Measurements from ENCODE around the gene LMO7.

Gene LMO7

DNA sequence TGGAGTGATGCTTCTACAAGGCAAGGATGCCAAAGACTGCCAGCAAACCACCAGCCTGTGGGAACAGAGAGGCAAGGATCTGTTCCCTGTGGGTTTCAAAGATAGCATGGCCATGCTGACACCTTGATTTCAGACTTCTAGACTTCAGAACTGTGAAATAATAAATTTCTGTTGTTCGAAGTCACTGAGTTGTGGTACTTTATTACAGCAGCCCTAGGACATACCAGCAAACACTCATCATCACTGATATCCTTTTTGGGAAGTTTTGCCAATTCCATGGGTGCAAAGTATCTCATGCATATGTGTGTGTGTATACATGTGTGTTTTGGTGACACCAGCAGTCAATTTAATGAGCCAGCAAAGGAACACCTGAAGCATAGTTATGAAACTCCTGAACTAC is 21.0 kb downstream of the LMO7 start:
- TF ChIP-seq ZBTB7A (IDR thresholded peaks at IDR 0.05; ENCODE audit: low read depth) (no peak), CREB1 (IDR thresholded peaks at IDR 0.05; ENCODE audit: low read depth) (no peak), EP300 (IDR thresholded peaks at IDR 0.05; ENCODE audit: borderline replicate concordance) (no peak), TCF12 (IDR thresholded peaks at IDR 0.05; ENCODE audit: low read depth) (no peak), EGR1 (IDR thresholded peaks at IDR 0.05) (no peak), TEAD4 (IDR thresholded peaks at IDR 0.05) (no peak), CEBPB (IDR thresholded peaks at IDR 0.05) (no peak), RAD21 (IDR thresholded peaks at IDR 0.05; ENCODE audit: low read depth) (no peak)
- TF ChIP-seq, protein P1, sequence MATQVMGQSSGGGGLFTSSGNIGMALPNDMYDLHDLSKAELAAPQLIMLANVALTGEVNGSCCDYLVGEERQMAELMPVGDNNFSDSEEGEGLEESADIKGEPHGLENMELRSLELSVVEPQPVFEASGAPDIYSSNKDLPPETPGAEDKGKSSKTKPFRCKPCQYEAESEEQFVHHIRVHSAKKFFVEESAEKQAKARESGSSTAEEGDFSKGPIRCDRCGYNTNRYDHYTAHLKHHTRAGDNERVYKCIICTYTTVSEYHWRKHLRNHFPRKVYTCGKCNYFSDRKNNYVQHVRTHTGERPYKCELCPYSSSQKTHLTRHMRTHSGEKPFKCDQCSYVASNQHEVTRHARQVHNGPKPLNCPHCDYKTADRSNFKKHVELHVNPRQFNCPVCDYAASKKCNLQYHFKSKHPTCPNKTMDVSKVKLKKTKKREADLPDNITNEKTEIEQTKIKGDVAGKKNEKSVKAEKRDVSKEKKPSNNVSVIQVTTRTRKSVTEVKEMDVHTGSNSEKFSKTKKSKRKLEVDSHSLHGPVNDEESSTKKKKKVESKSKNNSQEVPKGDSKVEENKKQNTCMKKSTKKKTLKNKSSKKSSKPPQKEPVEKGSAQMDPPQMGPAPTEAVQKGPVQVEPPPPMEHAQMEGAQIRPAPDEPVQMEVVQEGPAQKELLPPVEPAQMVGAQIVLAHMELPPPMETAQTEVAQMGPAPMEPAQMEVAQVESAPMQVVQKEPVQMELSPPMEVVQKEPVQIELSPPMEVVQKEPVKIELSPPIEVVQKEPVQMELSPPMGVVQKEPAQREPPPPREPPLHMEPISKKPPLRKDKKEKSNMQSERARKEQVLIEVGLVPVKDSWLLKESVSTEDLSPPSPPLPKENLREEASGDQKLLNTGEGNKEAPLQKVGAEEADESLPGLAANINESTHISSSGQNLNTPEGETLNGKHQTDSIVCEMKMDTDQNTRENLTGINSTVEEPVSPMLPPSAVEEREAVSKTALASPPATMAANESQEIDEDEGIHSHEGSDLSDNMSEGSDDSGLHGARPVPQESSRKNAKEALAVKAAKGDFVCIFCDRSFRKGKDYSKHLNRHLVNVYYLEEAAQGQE (IDR thresholded peaks at IDR 0.05; ENCODE audit: low read depth), result no peak

DNA sequence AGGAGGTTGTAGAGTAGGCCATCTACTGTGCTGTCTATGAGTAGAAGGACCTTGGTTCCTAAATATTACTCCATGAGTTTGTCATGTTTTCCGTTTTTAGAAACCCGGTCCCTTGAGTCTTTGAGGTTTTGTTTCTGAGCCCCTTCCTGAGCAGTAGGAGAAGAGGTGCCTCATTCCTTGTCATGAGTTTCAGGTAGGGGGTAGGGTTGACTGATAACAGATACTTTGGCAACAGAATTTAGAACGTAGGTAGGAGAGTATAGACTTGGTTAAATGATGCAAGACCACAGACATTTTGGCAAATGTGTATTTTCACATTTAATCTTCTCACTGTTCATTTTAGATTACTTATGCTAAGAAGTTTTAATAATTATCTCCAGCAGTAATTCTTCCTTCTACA is 24.6 kb downstream of the LMO7 start:
- no peak for TF ChIP-seq ZBTB7A (IDR thresholded peaks at IDR 0.05; ENCODE audit: low read depth)
- no peak for TF ChIP-seq EGR1 (IDR thresholded peaks at IDR 0.05)
- TF ChIP-seq FOXM1 (IDR thresholded peaks at IDR 0.05; ENCODE audit: borderline replicate concordance, low read depth), result no peak
- TF ChIP-seq, protein P2, sequence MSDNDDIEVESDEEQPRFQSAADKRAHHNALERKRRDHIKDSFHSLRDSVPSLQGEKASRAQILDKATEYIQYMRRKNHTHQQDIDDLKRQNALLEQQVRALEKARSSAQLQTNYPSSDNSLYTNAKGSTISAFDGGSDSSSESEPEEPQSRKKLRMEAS (IDR thresholded peaks at IDR 0.05), result no peak
- no peak for TF ChIP-seq TEAD4 (IDR thresholded peaks at IDR 0.05)
- no peak for TF ChIP-seq YY1 (IDR thresholded peaks at IDR 0.05; ENCODE audit: low read depth)
- TF ChIP-seq CEBPB (IDR thresholded peaks at IDR 0.05), result no peak
- TF ChIP-seq, protein P3, sequence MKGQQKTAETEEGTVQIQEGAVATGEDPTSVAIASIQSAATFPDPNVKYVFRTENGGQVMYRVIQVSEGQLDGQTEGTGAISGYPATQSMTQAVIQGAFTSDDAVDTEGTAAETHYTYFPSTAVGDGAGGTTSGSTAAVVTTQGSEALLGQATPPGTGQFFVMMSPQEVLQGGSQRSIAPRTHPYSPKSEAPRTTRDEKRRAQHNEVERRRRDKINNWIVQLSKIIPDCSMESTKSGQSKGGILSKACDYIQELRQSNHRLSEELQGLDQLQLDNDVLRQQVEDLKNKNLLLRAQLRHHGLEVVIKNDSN (IDR thresholded peaks at IDR 0.05), result no peak
- TF ChIP-seq RAD21 (IDR thresholded peaks at IDR 0.05; ENCODE audit: low read depth), result no peak
- no peak for TF ChIP-seq EP300 (IDR thresholded peaks at IDR 0.05; ENCODE audit: borderline replicate concordance)
- no peak for TF ChIP-seq TCF12 (IDR thresholded peaks at IDR 0.05; ENCODE audit: low read depth)
- TF ChIP-seq, protein P1 (IDR thresholded peaks at IDR 0.05; ENCODE audit: low read depth), result no peak
- TF ChIP-seq NFIC (IDR thresholded peaks at IDR 0.05), result no peak
- no peak for TF ChIP-seq TAF1 (IDR thresholded peaks at IDR 0.05; ENCODE audit: low read depth)
- no peak for TF ChIP-seq CREB1 (IDR thresholded peaks at IDR 0.05; ENCODE audit: low read depth)

DNA sequence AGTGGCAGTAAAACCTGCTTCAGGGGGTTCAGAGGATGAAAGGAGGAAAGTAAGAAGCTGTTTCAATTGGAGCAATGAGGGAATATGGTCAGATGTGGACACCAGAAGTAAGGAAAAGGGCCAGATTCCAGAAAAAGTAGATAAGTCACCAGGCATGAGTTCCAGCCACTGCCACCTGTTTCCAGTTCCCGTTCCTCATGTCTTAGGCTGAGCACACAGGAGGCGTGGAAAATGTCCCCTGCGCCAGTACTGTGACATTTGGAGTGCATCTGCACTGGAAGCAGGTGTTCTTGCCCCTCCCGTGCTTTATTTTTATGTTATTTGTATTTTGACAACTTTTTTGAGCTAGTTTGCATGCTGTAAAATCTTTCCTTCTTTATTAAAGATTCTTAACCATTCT is 25.3 kb downstream of the LMO7 start:
- TF ChIP-seq YY1 (IDR thresholded peaks at IDR 0.05; ENCODE audit: low read depth) (no peak), NFIC (IDR thresholded peaks at IDR 0.05) (no peak), FOXM1 (IDR thresholded peaks at IDR 0.05; ENCODE audit: borderline replicate concordance, low read depth) (no peak), CEBPB (IDR thresholded peaks at IDR 0.05) (no peak), ZBTB7A (IDR thresholded peaks at IDR 0.05; ENCODE audit: low read depth) (no peak), CREB1 (IDR thresholded peaks at IDR 0.05; ENCODE audit: low read depth) (no peak), TCF12 (IDR thresholded peaks at IDR 0.05; ENCODE audit: low read depth) (no peak), TEAD4 (IDR thresholded peaks at IDR 0.05) (no peak), EGR1 (IDR thresholded peaks at IDR 0.05) (no peak), EP300 (IDR thresholded peaks at IDR 0.05; ENCODE audit: borderline replicate concordance) (no peak)
- TF ChIP-seq, protein P3 (IDR thresholded peaks at IDR 0.05), result no peak
- TF ChIP-seq, protein P2 (IDR thresholded peaks at IDR 0.05), result no peak
- TF ChIP-seq, protein P1 (IDR thresholded peaks at IDR 0.05; ENCODE audit: low read depth), result no peak

DNA sequence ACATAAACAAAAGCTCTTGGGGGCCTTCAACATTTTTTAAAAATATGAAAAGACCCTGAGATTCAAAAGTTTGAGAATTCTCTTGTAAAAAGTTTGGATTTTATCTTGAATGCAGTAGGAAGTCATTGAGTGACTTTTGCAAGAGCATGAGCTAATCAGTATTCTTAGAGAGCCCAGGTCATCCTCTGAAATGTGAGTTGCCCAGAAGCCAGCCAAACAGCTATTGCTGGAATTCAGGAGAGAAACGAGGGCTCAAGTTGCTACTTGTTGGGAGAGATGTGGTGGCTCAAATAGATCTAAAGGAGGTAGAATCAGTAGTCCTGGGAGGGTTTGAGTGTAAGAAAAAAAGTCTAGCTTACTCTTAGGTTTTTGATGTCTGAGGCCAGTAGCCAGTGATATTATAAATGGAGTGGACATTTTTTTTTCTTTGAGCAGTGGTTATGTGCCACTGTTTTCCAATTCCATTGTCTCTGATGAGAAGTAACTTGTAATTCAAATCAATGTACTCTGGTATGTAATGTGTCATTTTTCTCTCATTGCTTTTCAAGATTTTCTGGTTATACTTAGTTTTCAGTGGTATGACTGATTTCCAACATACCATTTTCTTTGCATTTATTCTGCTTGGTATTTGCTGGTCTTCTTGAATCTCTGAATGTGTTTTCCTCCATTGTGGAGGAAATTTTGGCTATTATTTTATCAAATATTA is 30.7 kb downstream of the LMO7 start:
- TF ChIP-seq, protein P3 (IDR thresholded peaks at IDR 0.05), result no peak
- TF ChIP-seq TEAD4 (IDR thresholded peaks at IDR 0.05), result peak; percentile 21; the same call in 1 of the 2 replicates
